Endothelial cell of umbilical vein (primary cell): ENCODE results near the gene CCL7.

Experiments used
- CTCF ChIP-seq, 2 donors: IDR thresholded peaks; 1 replicate in 1 of 2; 2 replicates in 1 of 2; pipeline ENCODE4 v1.5.1; 2011; ENCODE audit warnings: low read length in 2 of 2, mild to moderate bottlenecking in 2 of 2, moderate library complexity in 2 of 2, control low read depth in 1 of 2, inconsistent platforms in 1 of 2, low read depth in 1 of 2; ENCODE audit not compliant: insufficient read depth in 1 of 2; ENCODE audit errors: extremely low read depth in 1 of 2
- EZH2 ChIP-seq: IDR thresholded peaks from 2 replicates; pipeline ENCODE4 v1.6.1; 2012; ENCODE audit warnings: borderline replicate concordance, low read depth, mild to moderate bottlenecking, moderate library complexity, low read length, inconsistent platforms; ENCODE audit not compliant: severe bottlenecking
- POLR2AphosphoS5 ChIP-seq: IDR thresholded peaks from 2 replicates; pipeline ENCODE4 v1.6.1; 2012; ENCODE audit warnings: low read depth, mild to moderate bottlenecking, control low read depth, low read length, moderate library complexity; ENCODE audit not compliant: insufficient read depth

GRCh38 chr17:34259146-34259545 is 10.9 kb upstream of the CCL7 start:
- peak; percentile 44 for TF ChIP-seq POLR2AphosphoS5
- TF ChIP-seq CTCF (IDR thresholded peaks at IDR 0.05; ENCODE audit: extremely low read depth in 1 of 2, insufficient read depth in 1 of 2, low read depth in 1 of 2, low read length in 2 of 2): no peak
- no peak for TF ChIP-seq EZH2
